ENCODE data around the gene DYNLT4. TPM values are rescaled to one million over a fixed set of nuclear protein-coding genes. Genes with fewer than 3 reads are reported as not detected.
A peak's percentile ranks its signal among the peaks of the same experiment; 100 is the strongest.
"Not testable (repeated sequence)": the region's sequence is repeated elsewhere in the genome, so short reads cannot be mapped to it uniquely, and the experiment has no call there.

DYNLT4 gene
- total and polyA plus RNA-seq, 5 donors from 2014 or later: 0.71 to 3.6 (median 2.3) TPM; not detected in 1

GRCh38 chr1:44801491-44802305 lies 5.5 kb downstream of the DYNLT4 start:
- Mint-ChIP-seq H3K9me3 (peaks cover 0 to 1% (median 0%) of the 10 kb centered on the region in 7 donors), H3K27me3 (no peaks in the 10 kb centered on the region), H3K4me3 (peak overlapping the region; percentile 93 to 98 (median 96)), H3K36me3 (peaks cover 28% of the 10 kb centered on the region), H3K27ac (peak overlapping the region; percentile 90 to 97 (median 94)), H3K4me1 (peaks cover 4 to 52% (median 22%) of the 10 kb centered on the region in 4 donors)
- ATAC-seq (ENCODE audit: low read depth in 2 of 2) (no peak), DNase-seq (peak in 2 of 3 donors; percentile 43 to 56)
- Histone ChIP-seq H3K9me3 (ENCODE audit: control insufficient read depth in 2 of 2, low read length in 2 of 2) (no peaks in the 10 kb centered on the region), H3K27me3 (ENCODE audit: control insufficient read depth, insufficient read depth, low read length) (no peaks in the 10 kb centered on the region), H3K36me3 (ENCODE audit: control insufficient read depth, insufficient read depth, low read length) (peaks cover 46% of the 10 kb centered on the region), H3K4me3 (ENCODE audit: low read depth, low read length) (peak overlapping the region; percentile 92), H3K4me1 (ENCODE audit: control insufficient read depth, insufficient read depth, low read length, poor library complexity, severe bottlenecking) (peaks cover 49% of the 10 kb centered on the region), H3K27ac (ENCODE audit: insufficient read depth, low read length, poor library complexity, severe bottlenecking) (peak overlapping the region; percentile 89)

DNA sequence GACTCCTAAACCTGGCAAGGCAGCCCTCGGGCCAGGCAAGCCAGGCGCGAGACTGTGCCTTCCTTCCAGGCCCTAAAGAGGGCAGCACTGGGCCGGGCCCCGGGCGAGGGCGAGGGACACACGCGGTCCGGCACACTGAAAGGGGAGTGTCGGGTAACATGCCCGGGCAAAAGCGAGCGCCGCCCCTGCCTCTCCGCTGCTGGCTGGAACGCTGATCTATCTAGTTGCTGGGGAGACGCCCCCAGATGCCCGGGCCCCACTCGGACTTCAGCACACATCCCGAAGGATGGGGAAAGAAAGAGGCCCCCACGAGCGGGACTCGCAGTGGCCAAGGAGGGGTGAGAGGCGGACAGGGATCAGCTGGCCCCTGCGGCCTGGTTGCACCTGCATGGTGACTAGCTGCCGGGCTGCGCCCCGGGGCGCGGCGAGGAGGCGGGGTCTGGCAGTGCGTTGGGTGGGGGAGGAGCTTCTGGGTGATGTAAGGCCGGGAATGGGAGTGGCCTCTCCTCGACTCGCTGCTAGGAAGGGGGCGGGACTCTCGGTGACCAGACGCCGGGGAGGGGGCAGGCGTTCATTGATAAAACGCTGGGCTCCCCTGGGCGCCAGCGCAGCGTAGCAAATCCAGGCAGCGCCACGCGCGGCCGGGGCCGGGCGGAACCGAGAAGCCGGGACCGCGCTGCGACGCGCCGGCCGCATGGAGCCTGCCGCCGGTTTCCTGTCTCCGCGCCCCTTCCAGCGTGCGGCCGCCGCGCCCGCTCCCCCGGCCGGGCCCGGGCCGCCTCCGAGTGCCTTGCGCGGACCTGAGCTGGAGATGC lies 7.2 kb downstream of the DYNLT4 start, which contains the start of gene PLK3:
TSS of gene PLK3 (plus strand) at position 608 of the 815 bp plus-strand sequence. CDS start at position 695, 87 bp downstream.
- Mint-ChIP-seq H3K4me1 (peaks cover 4 to 43% (median 21%) of the 10 kb centered on the region in 4 donors), H3K36me3 (peaks cover 23% of the 10 kb centered on the region), H3K27ac (peak within 1 kb of the TSS; percentile 97 to 99 (median 99)), H3K4me3 (peak within 1 kb of the TSS; percentile 93 to 99 (median 97)), H3K9me3 (peaks cover 0 to 1% (median 0%) of the 10 kb centered on the region in 7 donors), H3K27me3 (no peaks in the 10 kb centered on the region)
- H3K27me3 ChIP-seq (ENCODE audit: control insufficient read depth, insufficient read depth, low read length): no peaks in the 10 kb centered on the region
- H3K9me3 ChIP-seq (ENCODE audit: control insufficient read depth in 2 of 2, low read length in 2 of 2): no peaks in the 10 kb centered on the region
- peaks cover 41% of the 10 kb centered on the region for H3K4me1 ChIP-seq (ENCODE audit: control insufficient read depth, insufficient read depth, low read length, poor library complexity, severe bottlenecking)
- peaks cover 29% of the 10 kb centered on the region for H3K36me3 ChIP-seq (ENCODE audit: control insufficient read depth, insufficient read depth, low read length)
- H3K4me3 ChIP-seq (ENCODE audit: low read depth, low read length): peak within 1 kb of the TSS; percentile 92
- peak; percentile 98 to 99 (median 99) for DNase-seq
- peak; percentile 83 to 86 for ATAC-seq (ENCODE audit: low read depth in 2 of 2)
- peak within 1 kb of the TSS; percentile 89 for H3K27ac ChIP-seq (ENCODE audit: insufficient read depth, low read length, poor library complexity, severe bottlenecking)

- Mint-ChIP-seq H3K27me3 (no peaks in the 10 kb centered on the region), H3K4me1 (peaks cover 4 to 31% (median 21%) of the 10 kb centered on the region in 4 donors), H3K36me3 (peaks cover 22% of the 10 kb centered on the region), H3K9me3 (peaks cover 0 to 1% (median 0%) of the 10 kb centered on the region in 7 donors), H3K4me3 (peak overlapping the region in 3 of 4 donors; percentile 69 to 98 (median 93)), H3K27ac (peak overlapping the region in 2 of 3 donors; percentile 80 to 99)
- Histone ChIP-seq H3K4me1 (ENCODE audit: control insufficient read depth, insufficient read depth, low read length, poor library complexity, severe bottlenecking) (peaks cover 32% of the 10 kb centered on the region), H3K9me3 (ENCODE audit: control insufficient read depth in 2 of 2, low read length in 2 of 2) (no peaks in the 10 kb centered on the region), H3K27ac (ENCODE audit: insufficient read depth, low read length, poor library complexity, severe bottlenecking) (peak overlapping the region; percentile 89), H3K27me3 (ENCODE audit: control insufficient read depth, insufficient read depth, low read length) (no peaks in the 10 kb centered on the region), H3K36me3 (ENCODE audit: control insufficient read depth, insufficient read depth, low read length) (peaks cover 18% of the 10 kb centered on the region), H3K4me3 (ENCODE audit: low read depth, low read length) (no peak overlapping the region)
- ATAC-seq (ENCODE audit: low read depth in 2 of 2) (no peak), DNase-seq (no peak)
These were observed 8.4 kb downstream of the DYNLT4 start for GRCh38 chr1:44798481-44799365.

- H3K4me1 Mint-ChIP-seq: peaks cover 8 to 23% (median 16%) of the 10 kb centered on the region in 4 donors
- not testable (repeated sequence) for ATAC-seq (ENCODE audit: low read depth in 2 of 2); H3K27me3 Mint-ChIP-seq; H3K36me3 ChIP-seq (ENCODE audit: control insufficient read depth, insufficient read depth, low read length); H3K4me3 ChIP-seq (ENCODE audit: low read depth, low read length); H3K27me3 ChIP-seq (ENCODE audit: control insufficient read depth, insufficient read depth, low read length); H3K27ac ChIP-seq (ENCODE audit: insufficient read depth, low read length, poor library complexity, severe bottlenecking); H3K9me3 ChIP-seq (ENCODE audit: control insufficient read depth in 2 of 2, low read length in 2 of 2); DNase-seq; H3K9me3 Mint-ChIP-seq
- peaks cover 24% of the 10 kb centered on the region for H3K4me1 ChIP-seq (ENCODE audit: control insufficient read depth, insufficient read depth, low read length, poor library complexity, severe bottlenecking)
- H3K27ac Mint-ChIP-seq: peak overlapping the region; percentile 14 to 99 (median 80)
- H3K4me3 Mint-ChIP-seq: peak overlapping the region in 2 of 4 donors; percentile 49 to 69
- peaks cover 13% of the 10 kb centered on the region for H3K36me3 Mint-ChIP-seq
These were observed 9.3 kb downstream of the DYNLT4 start for GRCh38 chr1:44797886-44798285.

DNA sequence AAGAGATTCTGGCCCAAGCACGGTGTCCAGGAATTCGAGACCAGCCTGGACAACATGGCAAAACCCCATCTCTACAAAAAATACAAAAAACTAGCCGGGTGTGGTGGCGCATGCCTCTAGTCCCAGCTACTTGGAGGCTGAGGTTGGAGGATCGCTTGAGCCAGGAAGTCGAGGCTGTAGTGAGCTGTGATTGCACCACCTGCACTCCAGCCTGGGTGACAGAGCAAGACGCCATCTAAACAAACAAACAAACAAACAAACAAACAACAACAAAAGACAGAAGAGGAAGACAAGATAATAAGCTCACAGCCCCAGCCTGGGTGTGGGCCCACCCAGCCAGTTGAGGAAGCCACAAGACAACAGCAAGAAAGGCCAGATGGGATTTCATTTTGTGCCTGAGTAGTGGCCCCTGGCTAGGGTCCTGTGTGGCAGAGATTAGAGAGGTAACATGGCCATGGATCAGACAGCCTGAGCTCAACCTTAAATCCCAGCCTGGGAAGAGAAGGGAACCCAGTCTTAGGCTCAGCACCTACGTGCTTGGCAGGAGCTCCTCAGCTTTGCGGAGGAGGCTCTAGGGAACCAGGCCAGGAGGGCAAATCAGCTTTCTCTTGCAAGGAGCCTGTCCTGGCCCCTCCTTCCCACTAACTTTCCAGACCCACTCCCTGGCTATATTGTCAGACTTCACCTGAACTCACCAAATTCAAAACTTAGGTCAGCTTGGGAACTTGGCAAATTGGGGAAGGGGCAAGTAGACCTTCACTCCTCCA lies 14.2 kb downstream of the DYNLT4 start:
- Mint-ChIP-seq H3K4me3 (peak overlapping the region in 1 of 4 donors; percentile 21), H3K36me3 (no peaks in the 10 kb centered on the region), H3K27me3 (no peaks in the 10 kb centered on the region), H3K4me1 (peaks cover 0 to 4% (median under 1%) of the 10 kb centered on the region in 4 donors), H3K9me3 (no peaks in the 10 kb centered on the region), H3K27ac (peak overlapping the region in 1 of 3 donors; percentile 16)
- Histone ChIP-seq H3K9me3 (ENCODE audit: control insufficient read depth in 2 of 2, low read length in 2 of 2) (no peaks in the 10 kb centered on the region), H3K4me3 (ENCODE audit: low read depth, low read length) (no peak overlapping the region), H3K4me1 (ENCODE audit: control insufficient read depth, insufficient read depth, low read length, poor library complexity, severe bottlenecking) (no peaks in the 10 kb centered on the region), H3K36me3 (ENCODE audit: control insufficient read depth, insufficient read depth, low read length) (no peaks in the 10 kb centered on the region), H3K27ac (ENCODE audit: insufficient read depth, low read length, poor library complexity, severe bottlenecking) (no peak overlapping the region), H3K27me3 (ENCODE audit: control insufficient read depth, insufficient read depth, low read length) (no peaks in the 10 kb centered on the region)
- DNase-seq (no peak), ATAC-seq (ENCODE audit: low read depth in 2 of 2) (no peak)

GRCh38 chr1:44790968-44791801 lies 16.0 kb downstream of the DYNLT4 start:
- peak overlapping the region in 1 of 3 donors; percentile 67 for H3K27ac Mint-ChIP-seq

More at GRCh38 chr1:44790968-44791801, 16.0 kb downstream of the DYNLT4 start:
- Histone ChIP-seq H3K4me1 (ENCODE audit: control insufficient read depth, insufficient read depth, low read length, poor library complexity, severe bottlenecking) (peaks cover 7% of the 10 kb centered on the region), H3K9me3 (ENCODE audit: control insufficient read depth in 2 of 2, low read length in 2 of 2) (no peaks in the 10 kb centered on the region), H3K4me3 (ENCODE audit: low read depth, low read length) (no peak overlapping the region), H3K27ac (ENCODE audit: insufficient read depth, low read length, poor library complexity, severe bottlenecking) (no peak overlapping the region), H3K27me3 (ENCODE audit: control insufficient read depth, insufficient read depth, low read length) (no peaks in the 10 kb centered on the region), H3K36me3 (ENCODE audit: control insufficient read depth, insufficient read depth, low read length) (no peaks in the 10 kb centered on the region)
- DNase-seq (no peak), ATAC-seq (ENCODE audit: low read depth in 2 of 2) (no peak)
- no peaks in the 10 kb centered on the region for H3K9me3 Mint-ChIP-seq
- H3K4me3 Mint-ChIP-seq: no peak overlapping the region
- H3K27me3 Mint-ChIP-seq: no peaks in the 10 kb centered on the region
- no peaks in the 10 kb centered on the region for H3K36me3 Mint-ChIP-seq
- peaks cover 0 to 4% (median 3%) of the 10 kb centered on the region in 4 donors for H3K4me1 Mint-ChIP-seq
